ENCODE data around the gene RASA3.

DNA sequence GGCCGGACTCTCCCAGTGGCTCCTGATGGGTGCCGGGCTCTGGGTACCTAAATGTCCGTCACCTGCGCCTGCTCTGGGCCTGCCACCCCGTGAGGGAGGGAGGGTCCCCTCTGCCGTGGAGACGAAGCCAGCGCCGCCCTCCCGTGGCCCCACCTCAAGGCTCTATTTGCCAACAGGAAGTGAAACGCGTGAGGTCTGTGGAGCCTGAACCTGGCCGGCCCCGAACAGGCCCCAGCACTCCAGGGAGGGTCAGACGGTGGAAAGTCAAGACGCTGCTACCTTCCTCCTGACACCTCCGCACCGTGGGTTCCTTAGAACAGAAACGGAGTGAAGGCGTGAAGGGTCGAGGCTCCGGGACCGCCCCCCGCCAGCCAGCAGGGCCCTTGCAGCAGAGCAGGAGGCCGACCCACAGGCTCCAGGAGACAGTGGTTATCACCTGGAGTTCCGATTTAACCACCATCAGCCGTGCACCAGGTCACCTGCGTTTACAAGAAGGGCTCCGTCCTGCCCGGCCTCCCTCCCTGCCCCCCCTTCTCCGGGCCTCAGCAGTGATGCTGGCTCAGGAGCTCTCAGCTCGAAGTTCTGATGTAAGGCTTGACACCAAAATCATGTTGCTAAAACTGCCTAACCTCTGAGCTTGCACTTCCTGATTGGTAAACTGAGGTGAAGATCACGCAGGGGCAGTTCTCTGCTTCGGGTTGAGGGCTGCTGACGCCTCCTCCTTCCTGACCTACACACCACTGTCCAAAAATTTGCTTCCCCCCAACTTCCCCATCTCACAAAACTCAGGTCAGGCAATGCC lies 107.6 kb downstream of the RASA3 start:
- TF ChIP-seq, protein P1, sequence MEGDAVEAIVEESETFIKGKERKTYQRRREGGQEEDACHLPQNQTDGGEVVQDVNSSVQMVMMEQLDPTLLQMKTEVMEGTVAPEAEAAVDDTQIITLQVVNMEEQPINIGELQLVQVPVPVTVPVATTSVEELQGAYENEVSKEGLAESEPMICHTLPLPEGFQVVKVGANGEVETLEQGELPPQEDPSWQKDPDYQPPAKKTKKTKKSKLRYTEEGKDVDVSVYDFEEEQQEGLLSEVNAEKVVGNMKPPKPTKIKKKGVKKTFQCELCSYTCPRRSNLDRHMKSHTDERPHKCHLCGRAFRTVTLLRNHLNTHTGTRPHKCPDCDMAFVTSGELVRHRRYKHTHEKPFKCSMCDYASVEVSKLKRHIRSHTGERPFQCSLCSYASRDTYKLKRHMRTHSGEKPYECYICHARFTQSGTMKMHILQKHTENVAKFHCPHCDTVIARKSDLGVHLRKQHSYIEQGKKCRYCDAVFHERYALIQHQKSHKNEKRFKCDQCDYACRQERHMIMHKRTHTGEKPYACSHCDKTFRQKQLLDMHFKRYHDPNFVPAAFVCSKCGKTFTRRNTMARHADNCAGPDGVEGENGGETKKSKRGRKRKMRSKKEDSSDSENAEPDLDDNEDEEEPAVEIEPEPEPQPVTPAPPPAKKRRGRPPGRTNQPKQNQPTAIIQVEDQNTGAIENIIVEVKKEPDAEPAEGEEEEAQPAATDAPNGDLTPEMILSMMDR (IDR thresholded peaks at IDR 0.05): no peak
- TF ChIP-seq POLR2A (IDR thresholded peaks at IDR 0.05; ENCODE audit: low read depth): no peak
- TF ChIP-seq POLR2AphosphoS5 (IDR thresholded peaks at IDR 0.05): no peak

All from esophagus muscularis mucosa (tissue), 3 donors.